ENCODE data around the gene MPP2. TPM values are rescaled to one million over a fixed set of nuclear protein-coding genes. Genes with fewer than 3 reads are reported as not detected.

The MPP2 gene
- total and polyA plus RNA-seq, 4 donors = 0.05 to 0.25 (median 0.09) TPM

GRCh38 chr17:43946781-43947180 lies 39.4 kb upstream of the MPP2 start:
- TF ChIP-seq, protein P1, sequence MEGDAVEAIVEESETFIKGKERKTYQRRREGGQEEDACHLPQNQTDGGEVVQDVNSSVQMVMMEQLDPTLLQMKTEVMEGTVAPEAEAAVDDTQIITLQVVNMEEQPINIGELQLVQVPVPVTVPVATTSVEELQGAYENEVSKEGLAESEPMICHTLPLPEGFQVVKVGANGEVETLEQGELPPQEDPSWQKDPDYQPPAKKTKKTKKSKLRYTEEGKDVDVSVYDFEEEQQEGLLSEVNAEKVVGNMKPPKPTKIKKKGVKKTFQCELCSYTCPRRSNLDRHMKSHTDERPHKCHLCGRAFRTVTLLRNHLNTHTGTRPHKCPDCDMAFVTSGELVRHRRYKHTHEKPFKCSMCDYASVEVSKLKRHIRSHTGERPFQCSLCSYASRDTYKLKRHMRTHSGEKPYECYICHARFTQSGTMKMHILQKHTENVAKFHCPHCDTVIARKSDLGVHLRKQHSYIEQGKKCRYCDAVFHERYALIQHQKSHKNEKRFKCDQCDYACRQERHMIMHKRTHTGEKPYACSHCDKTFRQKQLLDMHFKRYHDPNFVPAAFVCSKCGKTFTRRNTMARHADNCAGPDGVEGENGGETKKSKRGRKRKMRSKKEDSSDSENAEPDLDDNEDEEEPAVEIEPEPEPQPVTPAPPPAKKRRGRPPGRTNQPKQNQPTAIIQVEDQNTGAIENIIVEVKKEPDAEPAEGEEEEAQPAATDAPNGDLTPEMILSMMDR (IDR thresholded peaks at IDR 0.05; ENCODE audit: low read depth, low read length, missing input control) = no peak
- TF ChIP-seq RXRA (IDR thresholded peaks at IDR 0.05) (no peak), ATF3 (IDR thresholded peaks at IDR 0.05) (no peak), YY1 (IDR thresholded peaks at IDR 0.05) (no peak), HNF4G (IDR thresholded peaks at IDR 0.05) (no peak), EGR1 (IDR thresholded peaks at IDR 0.05; ENCODE audit: low read depth in 2 of 2) (no peak), FOXA1 (IDR thresholded peaks at IDR 0.05) (no peak), FOXA2 (IDR thresholded peaks at IDR 0.05) (no peak), JUND (IDR thresholded peaks at IDR 0.05) (no peak)
- TF ChIP-seq, protein P2, sequence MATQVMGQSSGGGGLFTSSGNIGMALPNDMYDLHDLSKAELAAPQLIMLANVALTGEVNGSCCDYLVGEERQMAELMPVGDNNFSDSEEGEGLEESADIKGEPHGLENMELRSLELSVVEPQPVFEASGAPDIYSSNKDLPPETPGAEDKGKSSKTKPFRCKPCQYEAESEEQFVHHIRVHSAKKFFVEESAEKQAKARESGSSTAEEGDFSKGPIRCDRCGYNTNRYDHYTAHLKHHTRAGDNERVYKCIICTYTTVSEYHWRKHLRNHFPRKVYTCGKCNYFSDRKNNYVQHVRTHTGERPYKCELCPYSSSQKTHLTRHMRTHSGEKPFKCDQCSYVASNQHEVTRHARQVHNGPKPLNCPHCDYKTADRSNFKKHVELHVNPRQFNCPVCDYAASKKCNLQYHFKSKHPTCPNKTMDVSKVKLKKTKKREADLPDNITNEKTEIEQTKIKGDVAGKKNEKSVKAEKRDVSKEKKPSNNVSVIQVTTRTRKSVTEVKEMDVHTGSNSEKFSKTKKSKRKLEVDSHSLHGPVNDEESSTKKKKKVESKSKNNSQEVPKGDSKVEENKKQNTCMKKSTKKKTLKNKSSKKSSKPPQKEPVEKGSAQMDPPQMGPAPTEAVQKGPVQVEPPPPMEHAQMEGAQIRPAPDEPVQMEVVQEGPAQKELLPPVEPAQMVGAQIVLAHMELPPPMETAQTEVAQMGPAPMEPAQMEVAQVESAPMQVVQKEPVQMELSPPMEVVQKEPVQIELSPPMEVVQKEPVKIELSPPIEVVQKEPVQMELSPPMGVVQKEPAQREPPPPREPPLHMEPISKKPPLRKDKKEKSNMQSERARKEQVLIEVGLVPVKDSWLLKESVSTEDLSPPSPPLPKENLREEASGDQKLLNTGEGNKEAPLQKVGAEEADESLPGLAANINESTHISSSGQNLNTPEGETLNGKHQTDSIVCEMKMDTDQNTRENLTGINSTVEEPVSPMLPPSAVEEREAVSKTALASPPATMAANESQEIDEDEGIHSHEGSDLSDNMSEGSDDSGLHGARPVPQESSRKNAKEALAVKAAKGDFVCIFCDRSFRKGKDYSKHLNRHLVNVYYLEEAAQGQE (IDR thresholded peaks at IDR 0.05) = no peak
- 65% methylated on average over 4 of the region's 4 CpGs for WGBS
- no peak overlapping the region for H3K4me3 ChIP-seq (ENCODE audit: low read depth in 1 of 3, low read length in 3 of 3)
- H3K27ac ChIP-seq (ENCODE audit: low read depth in 1 of 2, low read length in 2 of 2) = no peak overlapping the region
- no peak overlapping the region for H3K9ac ChIP-seq (ENCODE audit: low read depth in 1 of 2, low read length in 2 of 2)
- no peaks in the 10 kb centered on the region for H3K4me1 ChIP-seq (ENCODE audit: control insufficient read depth in 4 of 4, insufficient read depth in 4 of 4, low read length in 3 of 4)
- DNase-seq (ENCODE audit: low spot score) = no peak
- H3K27me3 ChIP-seq (ENCODE audit: control insufficient read depth in 4 of 4, insufficient read depth in 4 of 4, low read length in 3 of 4) = peaks cover 0 to 2% (median 0%) of the 10 kb centered on the region in 4 donors
- no peaks in the 10 kb centered on the region for H3K9me3 ChIP-seq (ENCODE audit: control insufficient read depth in 4 of 4, low read length in 3 of 4)
- no peaks in the 10 kb centered on the region for H3K36me3 ChIP-seq (ENCODE audit: control insufficient read depth in 4 of 4, insufficient read depth in 3 of 4, low read depth in 1 of 4, low read length in 3 of 4)

- Histone ChIP-seq H3K27ac (ENCODE audit: low read depth in 1 of 2, low read length in 2 of 2) (no peak overlapping the region), H3K36me3 (ENCODE audit: control insufficient read depth in 4 of 4, insufficient read depth in 3 of 4, low read depth in 1 of 4, low read length in 3 of 4) (no peaks in the 10 kb centered on the region), H3K4me1 (ENCODE audit: control insufficient read depth in 4 of 4, insufficient read depth in 4 of 4, low read length in 3 of 4) (no peaks in the 10 kb centered on the region), H3K4me3 (ENCODE audit: low read depth in 1 of 3, low read length in 3 of 3) (no peak overlapping the region), H3K9ac (ENCODE audit: low read depth in 1 of 2, low read length in 2 of 2) (no peak overlapping the region), H3K9me3 (ENCODE audit: control insufficient read depth in 4 of 4, low read length in 3 of 4) (no peaks in the 10 kb centered on the region), H3K27me3 (ENCODE audit: control insufficient read depth in 4 of 4, insufficient read depth in 4 of 4, low read length in 3 of 4) (no peaks in the 10 kb centered on the region)
- DNase-seq (ENCODE audit: low spot score) = no peak
- TF ChIP-seq FOXA2 (IDR thresholded peaks at IDR 0.05) (no peak), GABPA (IDR thresholded peaks at IDR 0.05 in 1 of 2, conservative IDR thresholded peaks at IDR 0.05 in 1 of 2) (no peak)
- WGBS = 87% methylated on average over 12 of the region's 12 CpGs
Measured at GRCh38 chr17:43945074-43945829, 37.9 kb upstream of the MPP2 start.

Measured in liver (tissue), 9 donors.